Naive thymus-derived CD4-positive, alpha-beta T cell (primary cell): ENCODE results near the gene ZNF718. TPM values are rescaled to one million over a fixed set of nuclear protein-coding genes. Genes with fewer than 3 reads are reported as not detected.

ENCODE experiments used
- ATAC-seq: fragments of 150-1000 bp; cut with Tn5 transposase; 2 replicates; pipeline ENCODE4 v1.10.0; 2021; ENCODE audit warnings: mild to moderate bottlenecking, moderate library complexity
- CTCF ChIA-PET: fragments of 350-600 bp; sonication (Branson Sonifier 250); formaldehyde crosslinking; loops from one replicate; lab custom pipeline; 2021; ENCODE audit warnings: antibody characterized with exemption; lab: Charles Lee
- POLR2A ChIA-PET: fragments of 350-600 bp; sonication (Branson Sonifier 250); formaldehyde crosslinking; loops from one replicate; lab custom pipeline; 2021; ENCODE audit warnings: antibody characterized with exemption, inconsistent platforms; lab: Charles Lee
- DNase-seq, 9 donors: peaks; one replicate each; pipeline versions ENCODE4 v3.0.0 to v3.0.0-alpha.2; 2020 to 2022; ENCODE audit warnings: mixed read lengths in 1 of 9
- H3K27ac ChIP-seq: one replicate; pipeline ENCODE4 v1.7.0; 2013; ENCODE audit warnings: mild to moderate bottlenecking, low read depth, low read length, moderate library complexity
- H3K27me3 ChIP-seq, 2 donors: one replicate each; pipeline ENCODE4 v1.7.0; 2013; ENCODE audit warnings: low read length in 2 of 2, mild to moderate bottlenecking in 2 of 2, moderate library complexity in 2 of 2; ENCODE audit not compliant: control insufficient read depth in 2 of 2, insufficient read depth in 2 of 2
- H3K36me3 ChIP-seq, 3 experiments: 1 replicate in 2 of 3; 2 replicates in 1 of 3; pipeline ENCODE4 v1.7.0; 2013; ENCODE audit warnings: low read length in 3 of 3, mild to moderate bottlenecking in 3 of 3, moderate library complexity in 1 of 3; ENCODE audit not compliant: insufficient read depth in 3 of 3, control insufficient read depth in 2 of 3
- H3K4me1 ChIP-seq, 2 donors: one replicate each; pipeline ENCODE4 v1.7.0; 2013; ENCODE audit warnings: low read length in 2 of 2, mild to moderate bottlenecking in 2 of 2, moderate library complexity in 1 of 2; ENCODE audit not compliant: control insufficient read depth in 2 of 2, insufficient read depth in 2 of 2
- H3K4me3 ChIP-seq: 2 replicates; pipeline ENCODE4 v1.7.0; 2013; ENCODE audit warnings: mild to moderate bottlenecking, low read length
- H3K9me3 ChIP-seq, 3 experiments: 1 replicate in 2 of 3; 2 replicates in 1 of 3; pipeline ENCODE4 v1.7.0; 2013; ENCODE audit warnings: low read length in 3 of 3; ENCODE audit not compliant: control insufficient read depth in 2 of 3
- H3K27ac Mint-ChIP-seq, 9 donors: one replicate each; pipeline ENCODE4 v1.8.0; 2020 to 2022; ENCODE audit warnings: mixed read lengths in 9 of 9, mild to moderate bottlenecking in 8 of 9, moderate library complexity in 5 of 9, inconsistent platforms in 2 of 9
- H3K27me3 Mint-ChIP-seq, 5 donors: one replicate each; pipeline ENCODE4 v1.8.0; 2021 to 2022; ENCODE audit warnings: mixed read lengths in 5 of 5, mild to moderate bottlenecking in 1 of 5
- H3K36me3 Mint-ChIP-seq, 5 donors: one replicate each; pipeline ENCODE4 v1.8.0; 2020 to 2022; ENCODE audit warnings: mixed read lengths in 5 of 5, mild to moderate bottlenecking in 3 of 5, inconsistent platforms in 1 of 5
- H3K4me1 Mint-ChIP-seq, 7 donors: one replicate each; pipeline ENCODE4 v1.8.0; 2020 to 2022; ENCODE audit warnings: mixed read lengths in 7 of 7, mild to moderate bottlenecking in 3 of 7, inconsistent platforms in 1 of 7
- H3K4me3 Mint-ChIP-seq, 10 donors: one replicate each; pipeline ENCODE4 v1.8.0; 2020 to 2022; ENCODE audit warnings: mild to moderate bottlenecking in 10 of 10, mixed read lengths in 10 of 10, moderate library complexity in 6 of 10, inconsistent platforms in 2 of 10
- H3K9me3 Mint-ChIP-seq, 11 donors: one replicate each; pipeline ENCODE4 v1.8.0; 2020 to 2022; ENCODE audit warnings: mixed read lengths in 11 of 11, mild to moderate bottlenecking in 4 of 11, inconsistent platforms in 1 of 11, moderate library complexity in 1 of 11
- intact Hi-C, 2 donors: fragments of 100-400 bp; cut with micrococcal nuclease; formaldehyde crosslinking; loops; one replicate each; pipeline ENCODE4 v1.15.1; 2023
- polyA plus RNA-seq, 2 donors: library from polyadenylated mRNA; unstranded; fragments of 300-500 nt; fragmentation: Illumina TruSeq; gene quantifications; one replicate each; pipeline ENCODE4 v1.2.3, GENCODE V29; 2021
- total RNA-seq, 6 experiments: library from RNA in 5 of 6; stranded (reverse) in 5 of 6; gene quantifications; 1 replicate in 5 of 6; 2 replicates in 1 of 6; pipeline ENCODE4 v1.2.3 and lab custom pipeline; 2021 to 2026

Gene ZNF718
- total and polyA plus RNA-seq, 7 experiments from 2014 or later = 2.4 to 12.3 (median 7.0) TPM

GRCh38 chr4:107444-108429 lies 16.6 kb upstream of the ZNF718 start:
- Mint-ChIP-seq H3K4me3 (peak overlapping the region in 6 of 10 donors; percentile 4 to 41 (median 34)), H3K9me3 (peaks cover 23 to 93% (median 72%) of the 10 kb centered on the region in 11 donors), H3K4me1 (peaks cover 0 to 13% (median 0%) of the 10 kb centered on the region in 7 donors), H3K36me3 (peaks cover 12 to 70% (median 28%) of the 10 kb centered on the region in 5 donors), H3K27ac (no peak overlapping the region), H3K27me3 (peaks cover 24 to 78% (median 58%) of the 10 kb centered on the region in 5 donors)
- CTCF ChIA-PET = no interaction called here
- Histone ChIP-seq H3K4me3 (no peak overlapping the region), H3K36me3 (no peaks in the 10 kb centered on the region), H3K27ac (no peak overlapping the region), H3K9me3 (peaks cover 0 to 68% (median 10%) of the 10 kb centered on the region in 3 experiments), H3K4me1 (no peaks in the 10 kb centered on the region), H3K27me3 (peaks cover 0 to 6% of the 10 kb centered on the region in 2 donors)
- DNase-seq (no peak), ATAC-seq (no peak)
- POLR2A ChIA-PET = no interaction called here
- intact Hi-C loops = no loop called here

GRCh38 chr4:112771-113170 lies 11.5 kb upstream of the ZNF718 start:
- Histone ChIP-seq H3K4me1 (no peaks in the 10 kb centered on the region), H3K36me3 (no peaks in the 10 kb centered on the region), H3K4me3 (no peak overlapping the region), H3K9me3 (peaks cover 0 to 44% (median 0%) of the 10 kb centered on the region in 3 experiments), H3K27me3 (peaks cover 0 to 6% of the 10 kb centered on the region in 2 donors), H3K27ac (no peak overlapping the region)
- H3K4me1 Mint-ChIP-seq = peaks cover 0 to 18% (median 0%) of the 10 kb centered on the region in 7 donors
- H3K27ac Mint-ChIP-seq = no peak overlapping the region
- peaks cover 11 to 54% (median 32%) of the 10 kb centered on the region in 5 donors for H3K36me3 Mint-ChIP-seq
- ATAC-seq = no peak
- intact Hi-C loops = no loop called here
- H3K27me3 Mint-ChIP-seq = peaks cover 14 to 40% (median 34%) of the 10 kb centered on the region in 5 donors
- H3K9me3 Mint-ChIP-seq = peaks cover 22 to 100% (median 53%) of the 10 kb centered on the region in 11 donors
- H3K4me3 Mint-ChIP-seq = no peak overlapping the region
- ChIA-PET POLR2A (no interaction called here), CTCF (no interaction called here)
- no peak for DNase-seq

GRCh38 chr4:113732-114131 lies 10.6 kb upstream of the ZNF718 start:
- intact Hi-C loops = no loop called here
- ChIA-PET CTCF (no interaction called here), POLR2A (no interaction called here)
- Mint-ChIP-seq H3K27ac (peak overlapping the region in 1 of 9 donors; percentile 67), H3K36me3 (peaks cover 8 to 47% (median 25%) of the 10 kb centered on the region in 5 donors), H3K9me3 (peaks cover 17 to 99% (median 46%) of the 10 kb centered on the region in 11 donors), H3K4me3 (no peak overlapping the region), H3K27me3 (peaks cover 6 to 30% (median 25%) of the 10 kb centered on the region in 5 donors), H3K4me1 (peaks cover 0 to 11% (median 0%) of the 10 kb centered on the region in 7 donors)
- H3K4me1 ChIP-seq = no peaks in the 10 kb centered on the region
- H3K36me3 ChIP-seq = no peaks in the 10 kb centered on the region
- ATAC-seq (no peak), DNase-seq (no peak)
- H3K4me3 ChIP-seq = no peak overlapping the region
- H3K9me3 ChIP-seq = peaks cover 0 to 36% (median 0%) of the 10 kb centered on the region in 3 experiments
- H3K27ac ChIP-seq = no peak overlapping the region
- peaks cover 0 to 6% of the 10 kb centered on the region in 2 donors for H3K27me3 ChIP-seq

- Mint-ChIP-seq H3K9me3 (peaks cover 13 to 99% (median 43%) of the 10 kb centered on the region in 11 donors), H3K4me3 (no peak overlapping the region), H3K27ac (peak overlapping the region in 1 of 9 donors; percentile 67), H3K4me1 (peaks cover 0 to 7% (median 0%) of the 10 kb centered on the region in 7 donors), H3K27me3 (peaks cover 2 to 26% (median 21%) of the 10 kb centered on the region in 5 donors), H3K36me3 (peaks cover 5 to 45% (median 21%) of the 10 kb centered on the region in 5 donors)
- H3K4me1 ChIP-seq = no peaks in the 10 kb centered on the region
- no peak overlapping the region for H3K27ac ChIP-seq
- DNase-seq = no peak
- no peaks in the 10 kb centered on the region for H3K36me3 ChIP-seq
- intact Hi-C loops = no loop called here
- H3K9me3 ChIP-seq = peaks cover 0 to 32% (median 0%) of the 10 kb centered on the region in 3 experiments
- no peak for ATAC-seq
- ChIA-PET POLR2A (no interaction called here), CTCF (no interaction called here)
- H3K27me3 ChIP-seq = peaks cover 0 to 3% of the 10 kb centered on the region in 2 donors
- no peak overlapping the region for H3K4me3 ChIP-seq
Observed at GRCh38 chr4:114149-114548, 10.2 kb upstream of the ZNF718 start.

GRCh38 chr4:116499-116898 lies 7.8 kb upstream of the ZNF718 start:
- Mint-ChIP-seq H3K36me3 (peaks cover 4 to 35% (median 13%) of the 10 kb centered on the region in 5 donors), H3K27ac (no peak overlapping the region), H3K9me3 (peaks cover 7 to 99% (median 42%) of the 10 kb centered on the region in 11 donors), H3K4me3 (no peak overlapping the region), H3K4me1 (peaks cover 7 to 21% (median 13%) of the 10 kb centered on the region in 7 donors), H3K27me3 (peaks cover 0 to 5% (median 2%) of the 10 kb centered on the region in 5 donors)
- no peak for ATAC-seq
- no peak for DNase-seq
- ChIA-PET CTCF (interaction anchor here (0.6 kb wide), 1 partner anchor 211 kb away, joined by 3 read pairs; no protein-coding TSS in a partner anchor), POLR2A (no interaction called here)
- Histone ChIP-seq H3K27me3 (no peaks in the 10 kb centered on the region), H3K4me3 (no peak overlapping the region), H3K4me1 (peaks cover 12 to 13% of the 10 kb centered on the region in 2 donors), H3K27ac (no peak overlapping the region), H3K9me3 (peaks cover 0 to 32% (median 0%) of the 10 kb centered on the region in 3 experiments), H3K36me3 (no peaks in the 10 kb centered on the region)
- intact Hi-C loops = no loop called here

- Mint-ChIP-seq H3K4me1 (peaks cover 16 to 47% (median 32%) of the 10 kb centered on the region in 7 donors), H3K4me3 (peak overlapping the region in 5 of 10 donors; percentile 45 to 79 (median 70)), H3K36me3 (peaks cover 11 to 39% (median 23%) of the 10 kb centered on the region in 5 donors), H3K27ac (peak overlapping the region in 6 of 9 donors; percentile 37 to 87 (median 85)), H3K9me3 (peaks cover 11 to 96% (median 43%) of the 10 kb centered on the region in 11 donors), H3K27me3 (peaks cover 0 to 3% (median 0%) of the 10 kb centered on the region in 5 donors)
- ATAC-seq (no peak), DNase-seq (no peak)
- Histone ChIP-seq H3K27ac (no peak overlapping the region), H3K9me3 (peaks cover 0 to 38% (median 0%) of the 10 kb centered on the region in 3 experiments), H3K4me3 (peak overlapping the region; percentile 45), H3K36me3 (peaks cover 0 to 7% (median 0%) of the 10 kb centered on the region in 3 experiments), H3K27me3 (no peaks in the 10 kb centered on the region), H3K4me1 (peaks cover 19 to 26% of the 10 kb centered on the region in 2 donors)
- ChIA-PET CTCF (no interaction called here), POLR2A (no interaction called here)
- intact Hi-C loops = loop anchor here (5.0 kb wide), 5 partner anchors 122 to 662 kb away; partner anchors contain the start of genes ATP5ME (in 2 of the 2), MYL5 (in 2 of the 2) and ZNF141 (in 2 of the 2)
Observed at GRCh38 chr4:120616-121015, 3.7 kb upstream of the ZNF718 start.
